ENCODE results near the gene HEXB.

The HEXB gene

GRCh38 chr5:74684900-74685851, at the start of gene HEXB:
TSS of gene HEXB (plus strand) at chr5:74685233. CDS start at chr5:74685261, 28 bp downstream.
- peaks cover 37% of the 10 kb centered on the region for H3K4me1 Mint-ChIP-seq (ENCODE audit: low read depth)
- peaks cover 27% of the 10 kb centered on the region for H3K36me3 Mint-ChIP-seq (ENCODE audit: low read depth)
- peaks cover 16% of the 10 kb centered on the region for H3K27me3 Mint-ChIP-seq
- intact Hi-C loops (cut with micrococcal nuclease), result loop anchor here (2.0 to 10.0 kb wide), 2 partner anchors 82 to 360 kb away; partner anchors contain the start of genes GFM2 and NSA2
- H3K9me3 Mint-ChIP-seq, result no peaks in the 10 kb centered on the region
- H3K4me3 Mint-ChIP-seq, result peak within 1 kb of the TSS; percentile 83
- peak within 1 kb of the TSS; percentile 89 for H3K27ac Mint-ChIP-seq

DNA sequence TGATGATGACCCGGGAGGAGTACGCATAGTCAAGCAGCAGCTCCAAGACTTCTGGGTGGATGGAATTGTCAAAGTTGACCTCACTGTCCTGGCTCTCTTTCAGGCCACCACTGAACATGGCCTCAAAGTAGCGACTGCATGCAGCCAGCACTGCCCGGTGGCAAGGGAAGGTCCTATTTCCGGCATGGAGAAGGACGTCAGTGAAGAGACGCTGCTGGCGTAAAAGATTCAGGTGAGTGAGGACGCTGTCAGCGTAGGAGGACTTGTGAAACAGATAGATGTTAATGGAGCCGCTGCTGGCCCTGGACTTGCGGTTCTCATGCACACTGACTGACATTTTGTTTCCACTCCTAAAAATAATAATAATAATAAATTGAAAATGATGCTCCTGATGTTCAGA, 48.9 kb upstream of the HEXB start:
- H3K27me3 Mint-ChIP-seq, result no peaks in the 10 kb centered on the region
- peaks cover 27% of the 10 kb centered on the region for H3K36me3 Mint-ChIP-seq (ENCODE audit: low read depth)
- H3K4me3 Mint-ChIP-seq, result no peak overlapping the region
- H3K27ac Mint-ChIP-seq, result no peak overlapping the region
- H3K4me1 Mint-ChIP-seq (ENCODE audit: low read depth), result peaks cover 49% of the 10 kb centered on the region
- no peaks in the 10 kb centered on the region for H3K9me3 Mint-ChIP-seq
- intact Hi-C loops (cut with micrococcal nuclease), result loop anchor here (5.0 kb wide), 1 partner anchor 424 kb away; no protein-coding TSS in a partner anchor

DNA sequence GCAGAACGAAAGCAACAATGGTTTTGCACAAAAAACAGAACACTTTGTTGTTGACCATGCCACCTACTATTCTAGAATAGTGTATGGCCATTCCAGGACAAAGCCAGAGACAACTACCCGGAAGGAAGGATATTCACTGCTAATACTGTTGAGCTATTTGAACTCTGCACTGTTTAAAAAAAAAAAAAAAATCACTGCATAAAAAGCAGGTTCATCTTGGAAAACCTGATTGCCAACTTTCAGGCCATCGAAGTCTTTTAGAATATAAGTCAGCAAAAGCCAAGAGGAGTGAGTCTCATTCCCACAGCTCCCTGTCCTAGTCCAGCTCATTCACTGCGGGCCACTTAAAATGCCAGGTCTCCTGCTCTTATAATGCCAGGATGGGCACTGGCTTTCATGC, 48.5 kb upstream of the HEXB start:
- Mint-ChIP-seq H3K36me3 (ENCODE audit: low read depth) (peaks cover 27% of the 10 kb centered on the region), H3K4me3 (no peak overlapping the region), H3K27ac (no peak overlapping the region), H3K4me1 (ENCODE audit: low read depth) (peaks cover 49% of the 10 kb centered on the region), H3K27me3 (no peaks in the 10 kb centered on the region), H3K9me3 (no peaks in the 10 kb centered on the region)
- intact Hi-C loops (cut with micrococcal nuclease), result loop anchor here (5.0 kb wide), 1 partner anchor 424 kb away; no protein-coding TSS in a partner anchor

GRCh38 chr5:74638544-74638969, 46.5 kb upstream of the HEXB start:
- H3K36me3 Mint-ChIP-seq (ENCODE audit: low read depth), result peaks cover 27% of the 10 kb centered on the region
- no peaks in the 10 kb centered on the region for H3K27me3 Mint-ChIP-seq
- intact Hi-C loops (cut with micrococcal nuclease), result loop anchor here (5.0 kb wide), 1 partner anchor 426 kb away; no protein-coding TSS in a partner anchor
- peaks cover 53% of the 10 kb centered on the region for H3K4me1 Mint-ChIP-seq (ENCODE audit: low read depth)
- H3K27ac Mint-ChIP-seq, result no peak overlapping the region
- H3K9me3 Mint-ChIP-seq, result no peaks in the 10 kb centered on the region
- no peak overlapping the region for H3K4me3 Mint-ChIP-seq

GRCh38 chr5:74638970-74639806, 45.8 kb upstream of the HEXB start:
- Mint-ChIP-seq H3K27ac (peak overlapping the region; percentile 81), H3K4me1 (ENCODE audit: low read depth) (peaks cover 60% of the 10 kb centered on the region), H3K9me3 (no peaks in the 10 kb centered on the region), H3K4me3 (peak overlapping the region; percentile 94), H3K27me3 (no peaks in the 10 kb centered on the region), H3K36me3 (ENCODE audit: low read depth) (peaks cover 27% of the 10 kb centered on the region)
- intact Hi-C loops (cut with micrococcal nuclease), result loop anchor here (5.0 kb wide), 1 partner anchor 427 kb away; no protein-coding TSS in a partner anchor

- Mint-ChIP-seq H3K36me3 (ENCODE audit: low read depth) (peaks cover 23% of the 10 kb centered on the region), H3K27me3 (no peaks in the 10 kb centered on the region), H3K9me3 (no peaks in the 10 kb centered on the region), H3K27ac (peak overlapping the region; percentile 81), H3K4me3 (peak overlapping the region; percentile 94), H3K4me1 (ENCODE audit: low read depth) (peaks cover 62% of the 10 kb centered on the region)
- intact Hi-C loops (cut with micrococcal nuclease), result loop anchor here (2.0 to 10.0 kb wide), 4 partner anchors 245 to 845 kb away; no protein-coding TSS in a partner anchor
These were observed 45.1 kb upstream of the HEXB start for GRCh38 chr5:74639807-74640449.

DNA sequence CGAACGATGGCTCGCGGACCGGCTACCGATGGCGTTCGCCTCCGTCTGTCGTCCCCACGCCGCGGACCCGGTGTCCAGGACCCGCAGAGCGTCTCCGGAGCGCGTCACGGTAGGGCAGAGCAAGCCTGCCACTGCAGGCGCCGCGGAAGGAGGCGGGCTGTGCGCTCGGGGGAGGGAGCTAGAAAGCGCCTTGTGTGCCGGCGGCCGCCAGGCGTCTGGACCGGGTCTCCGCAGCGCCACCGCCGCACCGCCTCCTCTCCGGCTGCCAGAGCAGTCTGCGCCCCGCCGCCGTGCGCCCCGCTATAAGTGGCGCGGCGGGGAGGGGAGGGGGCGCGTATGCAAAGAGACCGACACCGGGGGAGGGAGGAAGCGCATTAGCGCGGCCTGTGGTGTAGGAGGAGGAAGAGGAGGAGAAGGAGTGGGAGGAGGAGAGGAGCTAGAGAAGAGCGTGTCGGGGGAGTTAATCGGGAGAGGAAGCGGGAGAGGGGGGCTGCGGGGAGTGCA, 44.5 kb upstream of the HEXB start, which contains the start of gene ENC1:
ENC1 (minus strand) TSS at position 279 of the 504 bp plus-strand sequence. CDS start 4,243 bp downstream, outside the sequence.
- Mint-ChIP-seq H3K4me1 (ENCODE audit: low read depth) (peaks cover 62% of the 10 kb centered on the region), H3K27ac (peak within 1 kb of the TSS; percentile 81), H3K36me3 (ENCODE audit: low read depth) (peaks cover 18% of the 10 kb centered on the region), H3K27me3 (no peaks in the 10 kb centered on the region), H3K9me3 (no peaks in the 10 kb centered on the region), H3K4me3 (peak within 1 kb of the TSS; percentile 94)
- intact Hi-C loops (cut with micrococcal nuclease), result loop anchor here (2.0 to 10.0 kb wide), 3 partner anchors 246 to 846 kb away; no protein-coding TSS in a partner anchor

GRCh38 chr5:74640954-74641734, 43.9 kb upstream of the HEXB start:
- Mint-ChIP-seq H3K27ac (peak overlapping the region; percentile 81), H3K4me1 (ENCODE audit: low read depth) (peaks cover 62% of the 10 kb centered on the region), H3K4me3 (peak overlapping the region; percentile 94), H3K27me3 (no peaks in the 10 kb centered on the region), H3K9me3 (no peaks in the 10 kb centered on the region), H3K36me3 (ENCODE audit: low read depth) (peaks cover 12% of the 10 kb centered on the region)
- intact Hi-C loops (cut with micrococcal nuclease), result loop anchor here (2.0 to 10.0 kb wide), 3 partner anchors 246 to 846 kb away; no protein-coding TSS in a partner anchor

DNA sequence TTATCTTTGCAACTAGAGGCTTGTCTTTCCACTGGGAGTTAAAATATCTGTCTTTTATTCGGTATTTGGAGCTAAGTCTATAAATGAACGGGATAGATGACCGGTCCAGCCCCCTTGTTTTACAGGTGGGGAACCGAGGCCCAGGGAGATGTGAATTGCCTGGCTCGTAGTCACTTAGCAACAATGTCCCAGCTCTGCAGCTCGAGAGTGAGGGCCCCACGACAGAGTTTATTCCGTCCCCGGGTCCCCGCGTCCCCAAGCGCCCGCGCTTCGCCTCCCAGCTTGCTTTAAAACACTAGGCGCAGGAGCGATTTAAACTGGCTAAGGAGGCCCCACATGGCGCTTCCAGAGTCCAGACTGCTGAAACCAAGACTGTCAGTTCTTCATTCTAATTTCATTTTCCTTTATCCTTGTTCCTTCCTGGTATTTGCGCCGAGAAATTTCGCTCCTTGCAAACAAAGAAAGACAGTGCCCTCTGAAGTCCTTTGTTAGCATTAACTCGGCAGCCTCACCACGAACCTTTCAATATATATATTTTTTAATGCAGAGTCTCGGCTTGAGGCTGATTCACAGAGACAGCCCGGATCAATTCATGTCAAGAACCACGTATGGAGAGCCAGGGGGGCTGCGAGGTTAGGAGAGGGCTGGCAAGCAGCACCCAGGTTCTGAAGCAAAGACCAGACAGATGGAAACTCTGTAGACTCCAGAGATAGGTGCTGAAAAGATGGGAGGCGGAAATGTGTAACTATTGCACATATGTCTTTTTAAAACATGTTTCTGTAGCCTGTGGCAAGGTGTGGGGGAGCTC, 43.1 kb upstream of the HEXB start:
- intact Hi-C loops (cut with micrococcal nuclease), result loop anchor here (2.0 to 10.0 kb wide), 3 partner anchors 247 to 847 kb away; no protein-coding TSS in a partner anchor
- Mint-ChIP-seq H3K27me3 (no peaks in the 10 kb centered on the region), H3K9me3 (no peaks in the 10 kb centered on the region), H3K27ac (peak overlapping the region; percentile 81), H3K4me3 (peak overlapping the region; percentile 94), H3K4me1 (ENCODE audit: low read depth) (peaks cover 62% of the 10 kb centered on the region), H3K36me3 (ENCODE audit: low read depth) (peaks cover 11% of the 10 kb centered on the region)

DNA sequence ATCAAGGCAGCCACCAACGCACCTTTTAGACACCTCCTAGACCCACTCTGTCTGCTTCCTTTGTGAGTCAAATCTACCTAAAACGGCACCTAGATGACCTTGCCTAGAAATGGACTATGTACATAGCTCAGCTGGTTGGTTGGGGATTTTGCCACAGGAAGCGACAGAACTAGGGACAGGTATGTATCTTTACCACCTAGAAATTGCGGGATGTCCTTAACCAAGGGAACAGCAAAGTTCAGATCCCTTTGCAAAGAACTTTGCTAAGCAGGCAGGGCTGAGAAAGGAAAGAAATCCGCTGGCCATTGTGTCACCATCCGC, 42.5 kb upstream of the HEXB start:
- peaks cover 11% of the 10 kb centered on the region for H3K36me3 Mint-ChIP-seq (ENCODE audit: low read depth)
- peak overlapping the region; percentile 81 for H3K27ac Mint-ChIP-seq
- H3K4me3 Mint-ChIP-seq, result no peak overlapping the region
- H3K9me3 Mint-ChIP-seq, result no peaks in the 10 kb centered on the region
- H3K27me3 Mint-ChIP-seq, result no peaks in the 10 kb centered on the region
- intact Hi-C loops (cut with micrococcal nuclease), result loop anchor here (10.0 kb wide), 2 partner anchors 248 to 848 kb away; no protein-coding TSS in a partner anchor
- peaks cover 62% of the 10 kb centered on the region for H3K4me1 Mint-ChIP-seq (ENCODE audit: low read depth)

- H3K4me3 Mint-ChIP-seq, result no peak overlapping the region
- H3K36me3 Mint-ChIP-seq (ENCODE audit: low read depth), result peaks cover 11% of the 10 kb centered on the region
- no peaks in the 10 kb centered on the region for H3K27me3 Mint-ChIP-seq
- intact Hi-C loops (cut with micrococcal nuclease), result loop anchor here (10.0 kb wide), 2 partner anchors 248 to 848 kb away; no protein-coding TSS in a partner anchor
- H3K27ac Mint-ChIP-seq, result peak overlapping the region; percentile 53
- H3K4me1 Mint-ChIP-seq (ENCODE audit: low read depth), result peaks cover 58% of the 10 kb centered on the region
- no peaks in the 10 kb centered on the region for H3K9me3 Mint-ChIP-seq
These were observed 41.9 kb upstream of the HEXB start for GRCh38 chr5:74643111-74643562.
